ENCODE data around the gene SLC25A21.
"Not testable (repeated sequence)": the region's sequence is repeated elsewhere in the genome, so short reads cannot be mapped to it uniquely, and the experiment has no call there.

SLC25A21 gene

DNA sequence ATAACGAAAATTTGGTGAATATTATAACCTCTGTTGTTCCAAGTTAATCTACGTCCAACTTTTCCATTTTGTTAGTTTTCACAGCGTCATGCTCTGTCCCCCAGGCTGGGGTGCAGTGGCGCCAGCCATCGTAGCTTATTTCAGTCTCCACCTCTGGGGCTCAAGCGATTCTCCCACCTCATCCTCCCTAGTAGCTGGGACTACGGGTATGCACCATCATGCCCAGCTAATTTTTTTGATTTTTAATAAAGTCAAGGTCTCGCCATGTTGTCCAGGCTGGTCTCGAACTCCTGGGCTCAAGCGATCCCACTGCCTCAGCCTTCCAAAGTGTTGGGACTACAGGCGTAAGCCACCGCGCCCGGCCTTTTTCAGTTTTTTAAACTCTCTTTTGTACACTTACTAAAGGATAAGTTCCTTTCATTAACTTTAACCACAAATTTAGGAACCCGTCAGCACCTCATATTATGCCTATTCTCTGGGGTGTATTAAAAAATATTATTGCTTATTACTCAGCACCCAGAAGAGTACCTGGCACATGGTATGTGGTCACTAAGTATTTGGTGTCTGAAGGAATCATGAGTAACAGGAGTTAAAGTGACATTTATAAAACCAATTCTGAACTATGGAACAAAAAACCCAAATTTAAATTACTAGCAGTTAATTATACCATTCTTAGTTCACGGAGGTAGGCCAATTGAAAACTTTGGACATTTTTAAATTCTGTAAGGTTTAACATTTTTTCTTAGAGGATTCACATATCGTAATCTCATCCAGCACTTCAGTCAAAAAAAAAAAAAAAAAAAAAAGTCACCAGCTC is 24.4 kb upstream of the SLC25A21 start:
- DNase-seq (ENCODE audit: insufficient read length, low spot score) (no peak), FAIRE-seq (no peak)

GRCh38 chr14:37195327-37195726 is 22.9 kb upstream of the SLC25A21 start:
- TF ChIP-seq POLR2A (IDR thresholded peaks at IDR 0.05; ENCODE audit: low read depth, low read length), result no peak
- FAIRE-seq (no peak), DNase-seq (ENCODE audit: insufficient read length, low spot score) (no peak)

More for the DNA sequence above, 24.4 kb upstream of the SLC25A21 start:
- TF ChIP-seq POLR2A (IDR thresholded peaks at IDR 0.05; ENCODE audit: low read depth, low read length), result no peak

DNA sequence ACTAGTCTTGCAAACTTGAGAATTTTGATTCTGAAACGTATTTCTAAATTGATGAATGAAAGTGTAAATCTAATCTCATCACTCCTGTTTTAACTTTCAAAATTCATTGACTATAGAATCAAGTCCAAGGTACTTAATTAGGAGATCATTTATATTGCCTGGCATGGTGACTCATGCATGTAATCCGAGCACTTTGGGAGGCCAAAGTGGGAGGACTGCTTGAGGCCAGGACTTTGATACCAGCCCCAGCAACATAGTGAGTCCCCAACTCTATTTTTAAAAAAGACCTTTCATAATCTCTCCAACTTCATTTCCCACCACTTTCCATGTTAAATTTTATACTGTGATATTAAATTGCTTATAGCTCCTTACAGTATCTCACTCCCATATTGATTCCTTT is 22.3 kb upstream of the SLC25A21 start:
- no peak for DNase-seq (ENCODE audit: insufficient read length, low spot score)
- TF ChIP-seq POLR2A (IDR thresholded peaks at IDR 0.05; ENCODE audit: low read depth, low read length), result no peak
- FAIRE-seq, result no peak

GRCh38 chr14:37189733-37190132 is 17.3 kb upstream of the SLC25A21 start:
- not testable (repeated sequence) for DNase-seq (ENCODE audit: insufficient read length, low spot score); FAIRE-seq

GRCh38 chr14:37187840-37188577 is 15.6 kb upstream of the SLC25A21 start:
- not testable (repeated sequence) for DNase-seq (ENCODE audit: insufficient read length, low spot score); FAIRE-seq

DNA sequence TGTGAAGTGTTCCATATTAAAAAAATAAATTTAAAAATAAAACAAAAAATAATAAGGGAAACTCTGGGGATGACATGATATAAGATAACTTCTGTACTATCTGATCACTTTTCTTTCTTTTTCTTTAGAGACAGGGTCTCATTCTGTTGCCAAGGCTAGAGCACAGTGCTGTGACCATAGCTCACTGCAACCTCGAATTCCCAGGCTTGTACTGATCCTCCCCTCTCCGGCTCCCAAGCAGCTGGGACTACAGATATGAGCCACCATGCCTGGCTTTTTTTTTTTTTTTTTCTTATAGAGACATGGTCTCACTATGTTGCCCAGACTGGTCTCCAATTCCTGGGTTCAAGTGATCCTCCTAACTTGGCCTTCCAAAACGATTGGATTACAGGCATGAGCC is 14.9 kb upstream of the SLC25A21 start:
- no peak for FAIRE-seq
- no peak for DNase-seq (ENCODE audit: insufficient read length, low spot score)
- TF ChIP-seq POLR2A (IDR thresholded peaks at IDR 0.05; ENCODE audit: low read depth, low read length), result no peak

DNA sequence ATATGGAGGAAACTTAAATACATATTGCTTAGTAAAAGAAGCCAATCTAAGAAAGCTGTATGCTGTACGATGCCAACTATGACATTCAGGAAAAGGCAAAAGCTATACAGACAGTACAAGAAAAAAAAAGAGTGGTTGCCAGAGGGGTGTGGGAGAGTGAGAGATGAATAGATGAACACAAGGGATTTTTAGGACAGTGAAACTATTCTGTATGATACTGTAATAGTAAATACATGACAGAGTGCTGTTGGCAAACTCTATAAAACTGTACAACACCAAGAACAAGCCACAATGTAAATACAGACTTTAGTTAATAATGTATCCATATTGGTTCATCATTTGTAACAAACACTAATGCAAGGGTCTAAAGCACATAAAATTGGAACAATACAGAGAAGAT is 14.5 kb upstream of the SLC25A21 start:
- no peak for TF ChIP-seq POLR2A (IDR thresholded peaks at IDR 0.05; ENCODE audit: low read depth, low read length)
- FAIRE-seq (no peak), DNase-seq (ENCODE audit: insufficient read length, low spot score) (no peak)

GRCh38 chr14:37185670-37186069 is 13.3 kb upstream of the SLC25A21 start:
- no peak for TF ChIP-seq POLR2A (IDR thresholded peaks at IDR 0.05; ENCODE audit: low read depth, low read length)
- DNase-seq (ENCODE audit: insufficient read length, low spot score) (no peak), FAIRE-seq (no peak)

DNA sequence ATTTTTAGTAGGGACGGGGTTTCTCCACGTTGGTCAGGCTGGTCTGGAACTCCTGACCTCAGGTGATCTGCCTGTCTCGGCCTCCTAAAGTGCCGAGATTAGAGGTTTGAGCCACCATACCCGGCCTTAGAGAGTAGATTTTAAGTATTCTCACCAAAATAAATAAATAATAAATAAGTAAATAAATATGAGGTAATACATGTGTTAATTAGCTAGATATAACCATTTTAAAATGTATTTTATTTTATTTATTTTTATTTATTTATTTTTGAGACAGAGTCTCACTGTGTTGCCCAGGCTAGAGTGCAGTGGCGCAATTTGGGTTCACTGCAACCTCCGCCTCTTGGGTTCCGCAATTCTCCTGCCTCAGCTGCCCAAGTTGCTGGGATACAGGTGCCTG is 12.1 kb upstream of the SLC25A21 start:
- FAIRE-seq; DNase-seq (ENCODE audit: insufficient read length, low spot score): not testable (repeated sequence)

- DNase-seq (ENCODE audit: insufficient read length, low spot score), result no peak
- TF ChIP-seq POLR2A (IDR thresholded peaks at IDR 0.05; ENCODE audit: low read depth, low read length), result no peak
- FAIRE-seq, result no peak
Measured at GRCh38 chr14:37181441-37181840, 9.0 kb upstream of the SLC25A21 start.

DNA sequence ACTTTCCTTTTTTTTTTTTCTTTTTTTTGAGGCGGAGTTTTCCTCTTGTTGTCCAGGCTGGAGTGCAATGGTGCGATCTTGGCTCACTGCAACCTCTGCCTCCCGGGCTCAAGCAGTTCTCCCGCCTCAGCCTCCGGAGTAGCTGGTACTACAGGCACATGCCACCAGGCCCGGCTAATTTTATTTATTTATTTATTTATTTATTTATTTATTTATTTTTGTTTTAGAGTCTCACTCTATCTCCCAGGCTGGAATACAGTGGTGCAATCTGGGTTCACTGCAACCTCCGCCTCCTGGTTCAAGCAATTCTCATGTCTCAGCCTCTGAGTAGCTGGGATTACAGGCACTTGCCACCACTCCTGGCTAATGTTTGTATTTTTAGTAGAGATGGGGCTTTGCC is 8.5 kb upstream of the SLC25A21 start:
- not testable (repeated sequence) for FAIRE-seq

DNA sequence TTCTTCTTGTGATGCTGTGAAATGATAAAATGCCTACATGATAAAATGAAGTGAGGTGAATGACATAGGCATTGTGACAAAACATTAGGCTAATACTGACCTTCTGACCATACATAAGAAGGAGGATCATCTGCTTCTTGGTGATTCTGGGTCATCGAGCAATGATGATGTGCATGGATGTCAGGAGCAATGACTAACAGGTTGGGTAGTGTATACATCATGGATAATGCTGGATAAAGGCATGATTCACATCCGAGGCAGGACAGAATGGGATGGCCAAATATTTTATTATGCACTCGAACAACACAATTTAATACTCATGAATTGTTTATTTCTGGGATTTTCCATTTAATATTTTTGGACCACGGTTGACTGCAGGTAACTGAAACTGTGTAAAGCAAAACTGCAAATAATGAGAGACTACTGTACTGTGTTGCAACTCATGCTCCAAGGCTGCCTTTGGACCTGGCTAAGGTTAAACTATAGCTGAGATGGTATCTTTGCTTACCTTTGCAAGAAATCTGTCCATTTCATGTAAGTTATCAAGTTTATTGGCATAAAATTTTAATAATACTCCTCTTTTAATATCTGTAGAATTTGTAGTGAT is 7.6 kb upstream of the SLC25A21 start:
- FAIRE-seq (no peak), DNase-seq (ENCODE audit: insufficient read length, low spot score) (no peak)
- no peak for TF ChIP-seq POLR2A (IDR thresholded peaks at IDR 0.05; ENCODE audit: low read depth, low read length)

More for the DNA sequence above, 8.5 kb upstream of the SLC25A21 start:
- DNase-seq (ENCODE audit: insufficient read length, low spot score), result not testable (repeated sequence)

- FAIRE-seq, result no peak
- no peak for DNase-seq (ENCODE audit: insufficient read length, low spot score)
- no peak for TF ChIP-seq POLR2A (IDR thresholded peaks at IDR 0.05; ENCODE audit: low read depth, low read length)
Measured at GRCh38 chr14:37172936-37173614, 669 bp upstream of the SLC25A21 start.

- no peak for TF ChIP-seq POLR2A (IDR thresholded peaks at IDR 0.05; ENCODE audit: low read depth, low read length)
- no peak for DNase-seq (ENCODE audit: insufficient read length, low spot score)
- no peak for FAIRE-seq
Measured at GRCh38 chr14:37171678-37172023, 755 bp downstream of the SLC25A21 start.

Measured in H54 (cell line).